ENCODE data around the gene GNA15.

DNA sequence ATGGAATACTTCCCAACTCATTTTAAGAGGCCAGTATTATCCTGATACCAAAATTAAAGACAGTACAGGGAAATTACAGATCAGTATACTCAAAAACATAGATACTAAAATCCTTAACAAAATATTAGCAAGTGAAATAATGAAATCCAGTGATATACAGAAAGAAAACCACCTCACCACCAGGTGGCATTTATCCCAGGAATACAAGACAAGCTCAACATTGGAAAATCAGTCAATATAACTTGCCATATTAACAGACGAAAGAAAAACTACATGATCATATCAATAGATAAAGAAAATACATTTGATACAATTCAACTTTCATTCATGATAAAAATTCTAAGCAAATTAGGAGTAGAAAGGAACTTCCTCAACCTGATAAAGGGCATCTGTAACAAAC is 6.7 kb upstream of the GNA15 start:
- TF ChIP-seq, protein P1, sequence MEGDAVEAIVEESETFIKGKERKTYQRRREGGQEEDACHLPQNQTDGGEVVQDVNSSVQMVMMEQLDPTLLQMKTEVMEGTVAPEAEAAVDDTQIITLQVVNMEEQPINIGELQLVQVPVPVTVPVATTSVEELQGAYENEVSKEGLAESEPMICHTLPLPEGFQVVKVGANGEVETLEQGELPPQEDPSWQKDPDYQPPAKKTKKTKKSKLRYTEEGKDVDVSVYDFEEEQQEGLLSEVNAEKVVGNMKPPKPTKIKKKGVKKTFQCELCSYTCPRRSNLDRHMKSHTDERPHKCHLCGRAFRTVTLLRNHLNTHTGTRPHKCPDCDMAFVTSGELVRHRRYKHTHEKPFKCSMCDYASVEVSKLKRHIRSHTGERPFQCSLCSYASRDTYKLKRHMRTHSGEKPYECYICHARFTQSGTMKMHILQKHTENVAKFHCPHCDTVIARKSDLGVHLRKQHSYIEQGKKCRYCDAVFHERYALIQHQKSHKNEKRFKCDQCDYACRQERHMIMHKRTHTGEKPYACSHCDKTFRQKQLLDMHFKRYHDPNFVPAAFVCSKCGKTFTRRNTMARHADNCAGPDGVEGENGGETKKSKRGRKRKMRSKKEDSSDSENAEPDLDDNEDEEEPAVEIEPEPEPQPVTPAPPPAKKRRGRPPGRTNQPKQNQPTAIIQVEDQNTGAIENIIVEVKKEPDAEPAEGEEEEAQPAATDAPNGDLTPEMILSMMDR (IDR thresholded peaks at IDR 0.05; ENCODE audit: low read depth, low read length, poor library complexity, severe bottlenecking), result peak; percentile 46
- no peak for TF ChIP-seq EZH2phosphoT487 (IDR thresholded peaks at IDR 0.05; ENCODE audit: borderline replicate concordance, low read length)
